ENCODE data around the gene ANKFN1.

Gene ANKFN1

DNA sequence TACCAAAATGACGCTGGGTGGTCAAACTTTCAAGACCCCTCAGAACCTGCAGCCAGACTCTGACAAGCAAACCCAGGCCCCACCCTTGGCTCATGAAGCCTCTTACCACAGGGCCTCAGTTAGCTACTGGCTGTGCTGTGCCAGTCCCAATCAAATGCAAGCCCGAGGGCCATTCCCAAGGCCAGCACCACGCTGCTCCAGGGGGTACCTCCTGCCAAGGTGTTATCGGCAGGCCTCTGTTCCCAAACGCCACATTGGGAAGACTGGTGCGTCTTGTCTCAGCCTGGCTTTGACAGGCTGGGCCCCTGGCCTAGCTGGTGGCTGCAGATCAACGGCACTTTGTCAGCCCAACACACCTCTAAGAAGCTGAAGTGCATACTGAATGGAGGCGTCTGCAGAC is 404.4 kb downstream of the ANKFN1 start:
- H3K9me2 ChIP-seq (replicated peaks; ENCODE audit: insufficient read depth, low read length): no peaks in the 10 kb centered on the region
- H3F3A ChIP-seq (ENCODE audit: insufficient read depth): no peaks in the 10 kb centered on the region
- H3K27me3 ChIP-seq (ENCODE audit: low read length): no peaks in the 10 kb centered on the region
- H3K27ac ChIP-seq (ENCODE audit: low read depth, low read length): no peak overlapping the region
- no peaks in the 10 kb centered on the region for H3K79me2 ChIP-seq (ENCODE audit: insufficient read depth, low read length)
- no peaks in the 10 kb centered on the region for H3K36me3 ChIP-seq (ENCODE audit: low read length)
- H3K9ac ChIP-seq (ENCODE audit: low read length): no peak overlapping the region
- H3K4me3 ChIP-seq (ENCODE audit: insufficient read depth, low read length, poor library complexity, severe bottlenecking): no peak overlapping the region
- H3K9me3 ChIP-seq (ENCODE audit: insufficient read depth, low read length): no peaks in the 10 kb centered on the region
- TF ChIP-seq, protein P1, sequence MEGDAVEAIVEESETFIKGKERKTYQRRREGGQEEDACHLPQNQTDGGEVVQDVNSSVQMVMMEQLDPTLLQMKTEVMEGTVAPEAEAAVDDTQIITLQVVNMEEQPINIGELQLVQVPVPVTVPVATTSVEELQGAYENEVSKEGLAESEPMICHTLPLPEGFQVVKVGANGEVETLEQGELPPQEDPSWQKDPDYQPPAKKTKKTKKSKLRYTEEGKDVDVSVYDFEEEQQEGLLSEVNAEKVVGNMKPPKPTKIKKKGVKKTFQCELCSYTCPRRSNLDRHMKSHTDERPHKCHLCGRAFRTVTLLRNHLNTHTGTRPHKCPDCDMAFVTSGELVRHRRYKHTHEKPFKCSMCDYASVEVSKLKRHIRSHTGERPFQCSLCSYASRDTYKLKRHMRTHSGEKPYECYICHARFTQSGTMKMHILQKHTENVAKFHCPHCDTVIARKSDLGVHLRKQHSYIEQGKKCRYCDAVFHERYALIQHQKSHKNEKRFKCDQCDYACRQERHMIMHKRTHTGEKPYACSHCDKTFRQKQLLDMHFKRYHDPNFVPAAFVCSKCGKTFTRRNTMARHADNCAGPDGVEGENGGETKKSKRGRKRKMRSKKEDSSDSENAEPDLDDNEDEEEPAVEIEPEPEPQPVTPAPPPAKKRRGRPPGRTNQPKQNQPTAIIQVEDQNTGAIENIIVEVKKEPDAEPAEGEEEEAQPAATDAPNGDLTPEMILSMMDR (IDR thresholded peaks at IDR 0.05; ENCODE audit: insufficient read depth, low read length, poor library complexity, severe bottlenecking): no peak
- TF ChIP-seq EZH2phosphoT487 (conservative IDR thresholded peaks at IDR 0.05; ENCODE audit: low read length): no peak
- H4K20me1 ChIP-seq (ENCODE audit: low read depth, low read length): no peaks in the 10 kb centered on the region
- no peak overlapping the region for H2AFZ ChIP-seq (ENCODE audit: low read depth, low read length, severe bottlenecking)
- H3K4me2 ChIP-seq (ENCODE audit: low read depth, low read length, poor library complexity, severe bottlenecking): no peak overlapping the region

DNA sequence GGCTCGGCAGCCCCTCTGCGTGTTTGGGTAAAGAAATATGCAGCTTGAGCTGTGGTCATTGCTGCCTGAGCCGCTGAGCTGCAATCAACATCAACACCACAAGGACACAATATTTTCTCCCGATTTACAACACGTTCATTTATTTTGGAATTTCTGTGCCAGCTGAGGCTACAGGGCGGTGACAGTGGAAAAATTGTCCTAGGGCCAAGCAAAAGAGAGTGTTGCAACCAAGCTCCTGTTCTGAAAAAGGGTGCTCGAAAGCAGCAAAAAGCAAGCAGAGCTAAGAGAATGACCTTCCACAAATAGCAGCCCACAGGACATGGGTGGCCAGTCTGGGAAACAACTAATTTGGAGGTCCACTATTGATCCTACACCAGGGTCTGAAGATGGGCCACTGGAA is 404.8 kb downstream of the ANKFN1 start:
- Histone ChIP-seq H3K9me3 (ENCODE audit: insufficient read depth, low read length) (no peaks in the 10 kb centered on the region), H3K4me2 (ENCODE audit: low read depth, low read length, poor library complexity, severe bottlenecking) (no peak overlapping the region), H4K20me1 (ENCODE audit: low read depth, low read length) (no peaks in the 10 kb centered on the region), H3F3A (ENCODE audit: insufficient read depth) (no peaks in the 10 kb centered on the region), H3K27ac (ENCODE audit: low read depth, low read length) (no peak overlapping the region), H3K27me3 (ENCODE audit: low read length) (no peaks in the 10 kb centered on the region), H2AFZ (ENCODE audit: low read depth, low read length, severe bottlenecking) (no peak overlapping the region), H3K36me3 (ENCODE audit: low read length) (no peaks in the 10 kb centered on the region), H3K4me3 (ENCODE audit: insufficient read depth, low read length, poor library complexity, severe bottlenecking) (no peak overlapping the region), H3K79me2 (ENCODE audit: insufficient read depth, low read length) (no peaks in the 10 kb centered on the region), H3K9ac (ENCODE audit: low read length) (no peak overlapping the region), H3K9me2 (replicated peaks; ENCODE audit: insufficient read depth, low read length) (no peaks in the 10 kb centered on the region)
- TF ChIP-seq, protein P1 (IDR thresholded peaks at IDR 0.05; ENCODE audit: insufficient read depth, low read length, poor library complexity, severe bottlenecking): no peak
- no peak for TF ChIP-seq EZH2phosphoT487 (conservative IDR thresholded peaks at IDR 0.05; ENCODE audit: low read length)

All from SU-DHL-6 (cell line).